ENCODE data around the gene NCAPG2. TPM values are rescaled to one million over a fixed set of nuclear protein-coding genes. Genes with fewer than 3 reads are reported as not detected.
A peak's percentile ranks its signal among the peaks of the same experiment; 100 is the strongest.

NCAPG2 gene
- total and polyA plus RNA-seq, 7 experiments from 2014 or later = 1.3 to 88.7 (median 6.7) TPM

- H3K4me1 Mint-ChIP-seq = peaks cover 0 to 11% (median 0%) of the 10 kb centered on the region in 7 donors
- H3K9me3 ChIP-seq (ENCODE audit: control insufficient read depth in 2 of 3, low read length in 3 of 3) = no peaks in the 10 kb centered on the region
- intact Hi-C loops (cut with micrococcal nuclease) = no loop called here
- no peak overlapping the region for H3K4me3 ChIP-seq (ENCODE audit: low read length)
- H3K27ac ChIP-seq (ENCODE audit: low read depth, low read length) = no peak overlapping the region
- ChIA-PET POLR2A (no interaction called here), CTCF (no interaction called here)
- H3K27ac Mint-ChIP-seq = peak overlapping the region in 6 of 9 donors; percentile 4 to 75 (median 35)
- peaks cover 7 to 34% (median 21%) of the 10 kb centered on the region in 5 donors for H3K36me3 Mint-ChIP-seq
- H3K4me3 Mint-ChIP-seq = peak overlapping the region in 3 of 10 donors; percentile 18 to 43 (median 43)
- peaks cover 0 to 5% of the 10 kb centered on the region in 2 donors for H3K4me1 ChIP-seq (ENCODE audit: control insufficient read depth in 2 of 2, insufficient read depth in 2 of 2, low read length in 2 of 2)
- no peaks in the 10 kb centered on the region for H3K9me3 Mint-ChIP-seq
- no peak for DNase-seq
- H3K27me3 Mint-ChIP-seq = no peaks in the 10 kb centered on the region
- H3K36me3 ChIP-seq (ENCODE audit: control insufficient read depth in 2 of 3, insufficient read depth in 3 of 3, low read length in 3 of 3) = peaks cover 0 to 7% (median 0%) of the 10 kb centered on the region in 3 experiments
- H3K27me3 ChIP-seq (ENCODE audit: control insufficient read depth in 2 of 2, insufficient read depth in 2 of 2, low read length in 2 of 2) = no peaks in the 10 kb centered on the region
- peak; percentile 60 for ATAC-seq
Measured at GRCh38 chr7:158662610-158663427, 41.8 kb downstream of the NCAPG2 start.

- no peak overlapping the region for H3K4me3 ChIP-seq (ENCODE audit: low read length)
- ChIA-PET CTCF (no interaction called here), POLR2A (no interaction called here)
- Mint-ChIP-seq H3K27ac (no peak overlapping the region), H3K4me1 (peaks cover 0 to 26% (median 0%) of the 10 kb centered on the region in 7 donors), H3K4me3 (no peak overlapping the region), H3K36me3 (peaks cover 4 to 40% (median 34%) of the 10 kb centered on the region in 5 donors), H3K27me3 (no peaks in the 10 kb centered on the region), H3K9me3 (no peaks in the 10 kb centered on the region)
- peaks cover 0 to 2% of the 10 kb centered on the region in 2 donors for H3K4me1 ChIP-seq (ENCODE audit: control insufficient read depth in 2 of 2, insufficient read depth in 2 of 2, low read length in 2 of 2)
- H3K9me3 ChIP-seq (ENCODE audit: control insufficient read depth in 2 of 3, low read length in 3 of 3) = no peaks in the 10 kb centered on the region
- peaks cover 0 to 21% (median 0%) of the 10 kb centered on the region in 3 experiments for H3K36me3 ChIP-seq (ENCODE audit: control insufficient read depth in 2 of 3, insufficient read depth in 3 of 3, low read length in 3 of 3)
- intact Hi-C loops (cut with micrococcal nuclease) = no loop called here
- H3K27me3 ChIP-seq (ENCODE audit: control insufficient read depth in 2 of 2, insufficient read depth in 2 of 2, low read length in 2 of 2) = no peaks in the 10 kb centered on the region
- no peak for DNase-seq
- no peak overlapping the region for H3K27ac ChIP-seq (ENCODE audit: low read depth, low read length)
- no peak for ATAC-seq
Measured at GRCh38 chr7:158658475-158658874, 46.1 kb downstream of the NCAPG2 start.

- Histone ChIP-seq H3K9me3 (ENCODE audit: control insufficient read depth in 2 of 3, low read length in 3 of 3) (no peaks in the 10 kb centered on the region), H3K4me1 (ENCODE audit: control insufficient read depth in 2 of 2, insufficient read depth in 2 of 2, low read length in 2 of 2) (no peaks in the 10 kb centered on the region), H3K27ac (ENCODE audit: low read depth, low read length) (no peak overlapping the region), H3K4me3 (ENCODE audit: low read length) (no peak overlapping the region), H3K27me3 (ENCODE audit: control insufficient read depth in 2 of 2, insufficient read depth in 2 of 2, low read length in 2 of 2) (no peaks in the 10 kb centered on the region), H3K36me3 (ENCODE audit: control insufficient read depth in 2 of 3, insufficient read depth in 3 of 3, low read length in 3 of 3) (peaks cover 0 to 21% (median 0%) of the 10 kb centered on the region in 3 experiments)
- peaks cover 0 to 21% (median 0%) of the 10 kb centered on the region in 7 donors for H3K4me1 Mint-ChIP-seq
- DNase-seq (no peak), ATAC-seq (no peak)
- peaks cover 4 to 32% (median 24%) of the 10 kb centered on the region in 5 donors for H3K36me3 Mint-ChIP-seq
- no peak overlapping the region for H3K4me3 Mint-ChIP-seq
- H3K27me3 Mint-ChIP-seq = no peaks in the 10 kb centered on the region
- no peaks in the 10 kb centered on the region for H3K9me3 Mint-ChIP-seq
- peak overlapping the region in 2 of 9 donors; percentile 32 to 75 for H3K27ac Mint-ChIP-seq
- CTCF ChIA-PET = no interaction called here
- intact Hi-C loops (cut with micrococcal nuclease) = no loop called here
- POLR2A ChIA-PET = no interaction called here
Measured at GRCh38 chr7:158657189-158657746, 47.3 kb downstream of the NCAPG2 start.

GRCh38 chr7:158655931-158656441 is 48.6 kb downstream of the NCAPG2 start:
- Mint-ChIP-seq H3K36me3 (peaks cover 9 to 34% (median 32%) of the 10 kb centered on the region in 5 donors), H3K4me3 (peak overlapping the region in 1 of 10 donors; percentile 59), H3K27ac (peak overlapping the region in 1 of 9 donors; percentile 86), H3K27me3 (no peaks in the 10 kb centered on the region), H3K9me3 (no peaks in the 10 kb centered on the region), H3K4me1 (peaks cover 0 to 21% (median 0%) of the 10 kb centered on the region in 7 donors)
- POLR2A ChIA-PET = no interaction called here
- CTCF ChIA-PET = no interaction called here
- no peaks in the 10 kb centered on the region for H3K9me3 ChIP-seq (ENCODE audit: control insufficient read depth in 2 of 3, low read length in 3 of 3)
- H3K4me1 ChIP-seq (ENCODE audit: control insufficient read depth in 2 of 2, insufficient read depth in 2 of 2, low read length in 2 of 2) = no peaks in the 10 kb centered on the region
- peaks cover 0 to 21% (median 0%) of the 10 kb centered on the region in 3 experiments for H3K36me3 ChIP-seq (ENCODE audit: control insufficient read depth in 2 of 3, insufficient read depth in 3 of 3, low read length in 3 of 3)
- H3K27ac ChIP-seq (ENCODE audit: low read depth, low read length) = no peak overlapping the region
- peak; percentile 51 for ATAC-seq
- no peaks in the 10 kb centered on the region for H3K27me3 ChIP-seq (ENCODE audit: control insufficient read depth in 2 of 2, insufficient read depth in 2 of 2, low read length in 2 of 2)
- intact Hi-C loops (cut with micrococcal nuclease) = loop anchor here in 1 of 2 donors (1.0 kb wide), 1 partner anchor 48 kb away; the partner anchor contains the start of gene NCAPG2
- H3K4me3 ChIP-seq (ENCODE audit: low read length) = no peak overlapping the region
- peak in 1 of 9 donors; percentile 51 for DNase-seq

- H3K4me1 Mint-ChIP-seq = peaks cover 0 to 20% (median 0%) of the 10 kb centered on the region in 7 donors
- intact Hi-C loops (cut with micrococcal nuclease) = no loop called here
- no peak overlapping the region for H3K4me3 Mint-ChIP-seq
- ATAC-seq (no peak), DNase-seq (no peak)
- Histone ChIP-seq H3K27ac (ENCODE audit: low read depth, low read length) (no peak overlapping the region), H3K36me3 (ENCODE audit: control insufficient read depth in 2 of 3, insufficient read depth in 3 of 3, low read length in 3 of 3) (peaks cover 0 to 21% (median 0%) of the 10 kb centered on the region in 3 experiments), H3K4me3 (ENCODE audit: low read length) (no peak overlapping the region), H3K4me1 (ENCODE audit: control insufficient read depth in 2 of 2, insufficient read depth in 2 of 2, low read length in 2 of 2) (no peaks in the 10 kb centered on the region), H3K27me3 (ENCODE audit: control insufficient read depth in 2 of 2, insufficient read depth in 2 of 2, low read length in 2 of 2) (no peaks in the 10 kb centered on the region), H3K9me3 (ENCODE audit: control insufficient read depth in 2 of 3, low read length in 3 of 3) (no peaks in the 10 kb centered on the region)
- ChIA-PET CTCF (no interaction called here), POLR2A (no interaction called here)
- peaks cover 6 to 34% (median 31%) of the 10 kb centered on the region in 5 donors for H3K36me3 Mint-ChIP-seq
- no peaks in the 10 kb centered on the region for H3K27me3 Mint-ChIP-seq
- peak overlapping the region in 1 of 9 donors; percentile 86 for H3K27ac Mint-ChIP-seq
- no peaks in the 10 kb centered on the region for H3K9me3 Mint-ChIP-seq
Measured at GRCh38 chr7:158655507-158655906, 49.1 kb downstream of the NCAPG2 start.

- ChIA-PET CTCF (no interaction called here), POLR2A (no interaction called here)
- peaks cover 0 to 19% (median 0%) of the 10 kb centered on the region in 7 donors for H3K4me1 Mint-ChIP-seq
- intact Hi-C loops (cut with micrococcal nuclease) = no loop called here
- ATAC-seq (no peak), DNase-seq (no peak)
- no peak overlapping the region for H3K27ac ChIP-seq (ENCODE audit: low read depth, low read length)
- no peaks in the 10 kb centered on the region for H3K9me3 ChIP-seq (ENCODE audit: control insufficient read depth in 2 of 3, low read length in 3 of 3)
- no peak overlapping the region for H3K4me3 Mint-ChIP-seq
- peaks cover 0 to 4% (median 0%) of the 10 kb centered on the region in 11 donors for H3K9me3 Mint-ChIP-seq
- H3K27ac Mint-ChIP-seq = no peak overlapping the region
- H3K27me3 ChIP-seq (ENCODE audit: control insufficient read depth in 2 of 2, insufficient read depth in 2 of 2, low read length in 2 of 2) = no peaks in the 10 kb centered on the region
- H3K4me1 ChIP-seq (ENCODE audit: control insufficient read depth in 2 of 2, insufficient read depth in 2 of 2, low read length in 2 of 2) = no peaks in the 10 kb centered on the region
- H3K36me3 Mint-ChIP-seq = peaks cover 6 to 46% (median 26%) of the 10 kb centered on the region in 5 donors
- peaks cover 0 to 21% (median 0%) of the 10 kb centered on the region in 3 experiments for H3K36me3 ChIP-seq (ENCODE audit: control insufficient read depth in 2 of 3, insufficient read depth in 3 of 3, low read length in 3 of 3)
- H3K4me3 ChIP-seq (ENCODE audit: low read length) = no peak overlapping the region
- H3K27me3 Mint-ChIP-seq = no peaks in the 10 kb centered on the region
Measured at GRCh38 chr7:158651968-158652565, 52.5 kb downstream of the NCAPG2 start.
